Amniotic epithelial cell (primary cell): ENCODE measurements around the gene CCDC148.
"Not testable (repeated sequence)": the region's sequence is repeated elsewhere in the genome, so short reads cannot be mapped to it uniquely, and the experiment has no call there.

Experiments used
- DNase-seq: peaks from one replicate; pipeline ENCODE4 v3.0.0-alpha.2; 2010; ENCODE audit warnings: low read depth

Gene CCDC148

GRCh38 chr2:158357122-158357521 is 99.4 kb downstream of the CCDC148 start:
- no peak for DNase-seq

DNA sequence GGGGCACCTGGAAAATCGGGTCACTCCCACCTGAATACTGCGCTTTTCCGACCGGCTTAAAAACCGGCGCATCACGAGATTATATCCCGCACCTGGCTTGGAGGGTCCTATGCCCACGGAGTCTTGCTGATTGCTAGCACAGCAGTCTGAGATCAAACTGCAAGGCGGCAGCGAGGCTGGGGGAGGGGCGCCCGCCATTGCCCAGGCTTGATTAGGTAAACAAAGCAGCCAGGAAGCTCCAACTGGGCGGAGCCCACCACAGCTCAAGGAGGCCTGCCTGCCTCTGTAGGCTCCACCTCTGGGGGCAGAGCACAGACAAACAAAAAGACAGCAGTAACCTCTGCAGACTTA is 105.1 kb downstream of the CCDC148 start:
- DNase-seq: not testable (repeated sequence)

GRCh38 chr2:158350751-158351465 is 105.6 kb downstream of the CCDC148 start:
- DNase-seq: not testable (repeated sequence)

DNA sequence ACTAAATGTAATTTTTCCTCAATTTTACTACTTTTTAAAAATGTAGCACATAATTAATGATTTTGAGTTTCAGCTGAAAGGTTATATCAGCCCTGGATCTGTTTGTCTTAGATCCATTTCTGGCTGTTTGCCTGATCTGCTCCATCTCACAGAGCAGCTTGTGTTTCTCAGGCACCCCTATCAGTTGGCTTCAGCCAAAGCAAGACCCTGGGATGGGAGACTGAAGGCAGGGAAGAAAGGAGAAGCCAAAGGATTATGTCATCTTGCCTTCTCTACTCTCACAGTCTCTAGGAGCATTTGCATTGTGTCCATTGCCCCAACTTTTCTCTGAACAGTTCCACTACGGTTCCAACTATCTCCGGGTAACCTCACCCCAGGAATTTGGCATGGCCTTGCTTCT is 110.5 kb downstream of the CCDC148 start:
- DNase-seq: no peak

DNA sequence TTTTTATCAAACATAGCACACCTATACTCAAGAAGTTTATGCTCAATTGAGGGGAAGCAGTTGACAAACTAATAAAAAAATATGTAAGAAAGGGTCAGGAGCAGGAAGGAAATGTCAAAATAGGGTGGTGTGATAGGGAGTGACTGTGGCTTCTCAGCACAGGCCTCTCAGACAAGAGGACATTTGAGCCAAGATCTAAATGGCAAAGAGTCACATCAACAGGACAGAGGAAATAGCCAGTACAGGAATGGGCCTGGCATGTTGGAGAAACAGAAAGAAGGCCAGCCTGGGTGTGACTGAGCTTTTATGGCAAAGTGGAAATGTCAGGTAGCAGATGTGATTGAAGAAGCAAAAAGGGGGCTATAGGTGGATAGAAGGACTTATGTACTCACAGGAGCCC is 117.0 kb downstream of the CCDC148 start:
- no peak for DNase-seq

DNA sequence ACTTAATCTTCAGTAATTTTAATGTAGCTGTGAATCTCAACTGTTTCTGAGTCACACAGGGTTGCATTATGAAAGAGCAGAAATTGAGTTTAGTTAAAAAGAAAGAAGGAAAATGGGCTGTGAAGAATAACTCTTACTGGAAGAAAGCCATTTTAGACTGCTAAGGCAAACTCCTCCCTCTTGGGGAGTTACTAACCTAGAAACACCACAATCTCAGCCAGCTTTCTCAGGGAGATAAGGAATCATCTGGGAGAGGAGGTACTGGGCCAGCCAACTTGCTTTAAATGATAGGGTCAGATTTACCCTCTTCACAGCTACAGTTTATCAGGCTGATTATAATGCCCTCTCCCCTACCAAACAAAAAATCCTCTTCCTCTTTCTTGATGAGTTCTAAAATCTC is 119.5 kb downstream of the CCDC148 start:
- peak; percentile 4 for DNase-seq

- DNase-seq: not testable (repeated sequence)
Measured at GRCh38 chr2:158331799-158332198, 124.8 kb downstream of the CCDC148 start.

DNA sequence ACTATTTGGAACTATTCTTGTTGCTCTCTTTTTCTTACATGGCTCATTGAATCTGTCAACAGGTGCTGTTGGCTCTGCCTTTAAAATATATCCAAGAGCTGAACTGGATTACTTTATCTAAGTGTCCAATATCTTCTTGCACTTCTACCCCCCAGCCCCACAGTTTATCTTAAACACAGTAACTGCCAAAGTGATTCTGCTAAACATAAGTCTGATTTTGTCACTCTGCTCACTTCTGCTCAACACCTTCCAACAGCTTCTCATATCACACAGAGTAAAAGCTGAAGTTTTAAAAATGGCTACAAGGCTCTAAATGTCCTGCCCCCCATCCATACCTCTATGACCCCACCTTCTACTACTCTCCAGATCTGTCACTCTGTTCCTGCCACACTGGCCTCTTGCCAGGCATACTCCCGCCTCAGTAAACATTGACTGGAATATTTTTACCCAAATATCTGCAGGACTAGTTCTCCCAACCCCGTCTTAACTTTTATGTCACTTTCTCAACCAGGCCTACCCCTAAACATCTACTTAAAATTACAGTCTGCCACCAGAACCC is 130.7 kb downstream of the CCDC148 start:
- DNase-seq: no peak

DNA sequence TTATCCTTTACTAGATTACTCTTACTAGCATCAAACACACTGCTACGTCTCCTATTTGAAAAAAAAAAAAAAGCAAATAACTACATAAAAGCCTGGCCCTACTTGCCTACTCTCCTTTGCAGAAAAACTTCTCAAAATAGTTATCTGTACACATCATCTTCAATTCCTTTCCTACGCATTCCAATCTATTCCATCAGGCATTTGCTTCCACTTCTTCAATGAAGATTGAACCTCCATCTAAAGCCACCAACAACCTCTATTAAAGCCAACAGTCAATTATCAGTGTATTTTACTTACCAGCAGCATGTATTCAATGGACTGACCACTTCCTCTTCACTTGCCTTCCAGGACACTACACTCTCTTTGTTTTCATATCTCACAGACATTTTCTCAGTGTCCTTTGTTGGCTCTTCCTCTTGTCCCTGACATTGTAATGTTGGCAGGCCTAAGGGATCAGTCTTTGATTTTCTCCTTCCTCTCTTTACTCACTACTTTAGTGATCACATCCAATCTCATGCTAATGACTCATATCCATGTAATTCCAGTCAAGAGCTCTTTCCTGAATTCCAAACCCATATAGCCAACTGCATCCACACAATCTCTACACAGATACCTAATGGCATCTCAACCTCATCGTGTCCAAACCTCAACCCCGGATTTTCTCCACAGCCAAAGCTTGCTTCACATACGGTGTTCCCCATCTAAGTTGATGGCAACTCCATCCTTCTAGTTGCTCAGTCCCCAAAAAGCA is 131.3 kb downstream of the CCDC148 start:
- DNase-seq: peak; percentile 6

GRCh38 chr2:158323381-158323780 is 133.2 kb downstream of the CCDC148 start:
- no peak for DNase-seq

DNA sequence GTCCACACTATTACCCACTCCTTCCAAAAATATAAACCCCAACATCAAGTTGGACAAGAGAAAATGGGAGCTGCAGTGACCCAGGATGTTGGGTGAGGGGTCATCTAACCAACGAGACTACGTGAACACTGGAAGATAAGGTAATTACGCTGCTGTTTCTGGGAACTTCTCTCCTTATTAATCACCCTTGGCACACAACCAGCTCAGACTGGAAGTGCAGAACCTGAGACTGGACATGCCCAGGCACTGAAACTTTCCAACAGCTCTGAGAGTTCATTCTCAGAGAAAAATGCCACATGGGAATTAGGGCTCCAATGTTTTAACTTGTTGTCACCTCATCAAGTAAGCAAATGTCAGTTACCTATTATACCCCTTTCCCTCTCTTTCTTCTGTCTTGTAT is 135.3 kb downstream of the CCDC148 start:
- peak; percentile 18 for DNase-seq

DNA sequence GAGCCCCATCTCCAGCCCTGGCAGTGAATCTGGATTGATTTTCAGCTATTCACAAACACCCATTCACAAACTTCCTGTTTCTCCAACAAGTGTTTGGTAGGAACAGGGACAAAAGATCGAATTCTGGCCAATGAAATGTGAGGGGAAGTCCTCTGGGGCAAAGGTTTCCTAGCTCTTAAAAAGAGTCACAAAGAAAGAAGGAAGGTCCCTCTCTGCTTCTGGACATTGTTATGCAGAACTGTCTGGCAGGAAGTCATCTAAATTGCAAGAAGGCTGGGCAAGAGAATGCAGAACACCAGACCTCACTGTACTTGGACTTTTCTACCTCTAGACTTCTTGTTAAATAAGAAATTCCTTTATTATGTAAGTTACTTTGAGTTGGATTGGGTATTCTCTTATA is 137.3 kb downstream of the CCDC148 start:
- DNase-seq: no peak

GRCh38 chr2:158317642-158318041 is 138.9 kb downstream of the CCDC148 start:
- DNase-seq: no peak

- no peak for DNase-seq
Measured at GRCh38 chr2:158315803-158316414, 140.6 kb downstream of the CCDC148 start.

- DNase-seq: no peak
Measured at GRCh38 chr2:158315000-158315399, 141.6 kb downstream of the CCDC148 start.

DNA sequence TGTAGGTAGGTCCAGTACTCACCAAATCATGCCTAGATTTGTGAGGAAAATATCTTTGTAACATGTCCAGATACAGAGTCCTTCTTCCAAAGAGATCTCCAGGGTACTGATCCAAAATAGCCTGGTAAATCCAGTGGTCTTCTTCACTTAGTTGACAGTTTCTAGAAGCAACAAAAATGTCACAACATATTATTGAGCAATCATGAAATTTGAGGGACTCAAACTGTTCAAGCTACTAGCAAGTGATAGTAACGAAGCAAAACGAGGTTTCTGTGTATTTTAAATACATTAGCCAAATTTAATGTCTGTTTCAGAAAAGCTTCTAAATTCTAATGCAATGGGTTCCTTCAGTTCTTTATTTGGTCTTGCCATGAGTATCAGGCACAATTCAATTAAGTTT is 142.8 kb downstream of the CCDC148 start:
- no peak for DNase-seq

- DNase-seq: no peak
Measured at GRCh38 chr2:158312981-158313380, 143.6 kb downstream of the CCDC148 start.

DNA sequence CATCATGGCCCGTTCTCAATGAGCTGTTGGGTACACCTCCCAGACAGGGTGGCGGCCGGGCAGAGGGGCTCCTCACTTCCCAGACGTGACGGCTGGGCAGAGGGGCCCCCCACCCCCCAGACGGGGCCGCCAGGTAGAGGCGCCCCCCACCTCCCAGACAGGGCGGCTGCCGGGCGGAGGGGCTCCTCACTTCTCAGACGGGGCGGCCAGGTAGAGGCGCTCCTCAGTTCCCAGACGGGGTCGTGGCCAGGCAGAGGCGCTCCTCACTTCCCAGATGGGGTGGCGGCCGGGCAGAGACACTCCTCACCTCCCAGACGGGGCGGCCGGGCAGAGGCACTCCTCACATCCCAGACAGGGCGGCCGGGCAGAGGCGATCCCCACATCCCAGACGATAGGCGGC is 146.1 kb downstream of the CCDC148 start:
- not testable (repeated sequence) for DNase-seq

DNA sequence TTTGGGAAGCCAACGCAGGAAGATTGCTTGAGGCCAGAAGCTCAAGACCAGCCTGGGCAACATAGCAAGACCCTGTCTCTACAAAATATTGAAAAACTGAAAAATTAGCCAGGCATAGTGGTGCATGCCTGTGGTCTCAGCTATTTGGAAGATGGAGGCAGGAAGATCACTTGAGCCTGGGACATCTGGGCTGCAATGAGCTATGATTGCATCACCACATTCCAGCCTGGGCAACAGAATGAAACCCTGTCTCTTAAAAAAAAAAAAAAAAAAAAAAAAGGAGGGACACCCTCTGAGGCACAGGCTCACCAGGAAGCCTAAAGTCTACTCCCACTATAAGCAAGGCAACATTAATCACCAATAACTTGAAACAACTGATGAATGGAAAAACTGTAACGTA is 151.1 kb downstream of the CCDC148 start:
- DNase-seq: no peak

GRCh38 chr2:158300394-158300793 is 156.2 kb downstream of the CCDC148 start:
- no peak for DNase-seq

- DNase-seq: no peak
Measured at GRCh38 chr2:158297606-158298005, 158.9 kb downstream of the CCDC148 start.

- DNase-seq: no peak
Measured at GRCh38 chr2:158297120-158297519, 159.4 kb downstream of the CCDC148 start.

DNA sequence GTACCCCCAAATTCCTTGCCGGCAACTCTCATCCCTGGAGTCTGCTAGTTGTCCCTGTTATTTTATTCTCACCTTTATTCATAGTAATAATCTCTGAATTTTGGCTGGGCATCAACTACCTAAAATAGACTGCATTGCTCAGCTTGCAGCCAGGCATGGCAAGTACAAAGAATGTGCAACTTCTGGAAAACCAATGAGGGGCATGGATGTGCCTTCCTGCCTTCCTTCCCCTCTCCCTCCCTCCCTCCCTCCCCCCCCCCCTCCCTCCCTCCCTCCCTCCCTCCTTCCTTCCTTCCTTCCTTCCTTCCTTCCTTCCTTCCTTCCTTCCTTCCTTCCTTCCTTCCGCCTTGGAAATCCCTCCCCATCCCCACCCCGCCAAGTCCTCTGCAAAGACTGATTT is 162.8 kb downstream of the CCDC148 start:
- no peak for DNase-seq
